GM21723 (cell line): ENCODE measurements around the gene ATP2B3.

Experiments used
- ATAC-seq: cut with Tn5 transposase; IDR thresholded peaks from one replicate; pipeline ENCODE4 v1.9.1; 2021; ENCODE audit warnings: mild to moderate bottlenecking, moderate library complexity; ENCODE audit not compliant: unreplicated experiment

Gene ATP2B3

DNA sequence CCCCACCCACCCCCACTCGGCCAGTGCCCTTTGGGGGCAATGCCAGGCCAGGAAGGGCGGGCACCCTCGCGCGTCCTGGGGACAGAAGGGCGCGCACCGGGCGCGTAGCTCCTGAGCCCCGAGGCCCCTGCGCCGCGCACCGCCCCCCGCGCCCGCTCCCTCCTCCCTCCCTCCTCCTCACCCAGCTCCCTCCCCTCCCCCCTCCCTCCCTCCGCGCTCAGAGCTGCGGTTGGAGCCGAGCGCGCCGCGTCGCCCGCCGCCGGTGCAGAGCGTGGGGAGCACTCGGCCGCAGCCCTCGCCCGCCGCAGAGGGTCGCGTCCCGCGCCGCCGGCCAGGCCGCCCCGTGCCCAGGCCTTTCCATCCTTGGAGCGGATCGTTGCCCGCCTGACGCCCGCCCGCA lies at the start of gene ATP2B3:
TSS of gene ATP2B3 (plus strand) at position 220 of the 400 bp plus-strand sequence. CDS start 18,606 bp downstream, outside the sequence.
- ATAC-seq: no peak

DNA sequence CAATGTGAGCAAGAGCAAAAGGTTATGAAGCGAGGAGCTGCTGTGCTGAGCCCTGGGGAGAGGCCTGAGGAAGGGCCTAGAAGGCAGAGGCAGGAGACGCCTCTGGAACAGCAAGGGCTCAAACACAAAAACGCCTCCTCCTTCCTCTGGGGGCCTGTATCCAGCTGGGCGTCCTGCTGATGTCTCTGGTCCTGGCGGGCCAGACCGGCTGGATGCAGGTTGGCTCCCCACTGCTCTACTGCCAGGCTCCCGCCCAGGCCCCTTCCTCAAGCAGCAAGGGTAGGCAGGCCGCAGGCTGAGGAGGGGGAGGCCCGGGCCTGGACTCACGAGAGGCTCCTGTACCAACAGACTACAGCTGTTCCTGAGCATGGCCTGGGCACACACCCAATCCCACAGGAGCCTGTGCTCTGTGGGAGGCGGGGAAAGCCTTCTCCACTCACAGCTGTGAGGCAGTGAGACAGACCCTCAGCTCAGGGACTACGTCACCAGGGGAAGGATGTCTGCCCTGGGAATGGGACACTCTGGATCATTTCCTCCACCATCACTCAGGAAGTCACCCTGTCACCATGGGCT lies 49.3 kb upstream of the ATP2B3 start:
- ATAC-seq: no peak

GRCh38 chrX:153469811-153470410 lies 47.5 kb upstream of the ATP2B3 start:
- ATAC-seq: peak; percentile 47

GRCh38 chrX:153470411-153471363 lies 46.8 kb upstream of the ATP2B3 start, which contains the start of gene HAUS7:
TSS of gene HAUS7 (minus strand) at chrX:153470576. CDS start at chrX:153470557, 19 bp downstream.
- ATAC-seq: peak; percentile 79

DNA sequence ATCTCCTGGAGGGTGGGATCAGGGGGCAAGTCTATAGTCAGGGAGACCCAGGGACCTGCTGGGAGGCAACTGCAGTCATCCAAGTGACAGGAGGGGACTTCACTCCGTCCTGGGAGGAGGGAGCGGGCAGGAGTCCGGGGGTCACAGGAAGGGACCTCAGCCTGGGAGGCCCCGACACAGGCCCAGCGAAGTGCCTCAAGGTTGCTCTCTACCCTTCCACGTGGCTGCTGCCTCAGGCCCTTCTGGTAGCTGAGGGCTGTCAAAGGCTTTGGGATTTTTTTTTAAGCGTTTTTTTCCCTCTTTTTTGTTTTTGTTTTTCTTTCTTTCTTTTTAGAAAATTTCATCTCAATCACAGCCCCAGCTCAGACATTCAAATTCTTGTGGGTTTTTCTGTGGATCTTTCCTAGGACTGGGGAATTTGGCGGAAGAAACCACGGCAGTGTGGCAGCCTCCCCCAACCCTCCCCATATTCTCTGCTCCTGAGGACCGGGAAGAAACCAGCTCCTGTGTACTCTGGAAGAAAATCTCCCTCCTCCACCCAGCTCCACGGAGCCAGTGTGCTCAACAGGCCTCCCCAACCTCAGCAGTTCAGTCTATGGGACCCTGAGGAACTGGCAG lies 45.7 kb upstream of the ATP2B3 start:
- no peak for ATAC-seq

DNA sequence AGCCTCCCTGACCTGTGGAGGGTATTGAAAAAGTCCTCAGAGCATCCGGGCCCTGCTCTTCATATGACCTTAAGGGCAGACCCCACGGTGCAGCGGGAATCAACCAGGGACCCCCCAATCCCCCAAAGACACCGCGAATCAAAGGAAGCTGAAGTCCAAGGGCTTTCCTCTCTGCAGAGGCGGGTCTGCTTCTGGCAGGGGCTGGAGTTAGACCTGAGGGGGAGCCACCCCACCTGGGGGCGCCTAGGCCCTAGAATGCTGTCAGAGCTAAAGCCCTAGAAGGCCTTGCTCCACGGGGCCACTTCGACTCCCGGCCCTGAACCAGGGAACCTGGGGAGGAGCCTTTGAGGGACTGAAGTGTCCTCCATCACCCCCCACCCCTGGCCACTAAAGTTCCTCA lies 44.3 kb upstream of the ATP2B3 start:
- ATAC-seq: no peak

GRCh38 chrX:153474266-153474665 lies 43.2 kb upstream of the ATP2B3 start:
- ATAC-seq: no peak

- ATAC-seq: no peak
These were observed 42.7 kb upstream of the ATP2B3 start for GRCh38 chrX:153474718-153475117.

DNA sequence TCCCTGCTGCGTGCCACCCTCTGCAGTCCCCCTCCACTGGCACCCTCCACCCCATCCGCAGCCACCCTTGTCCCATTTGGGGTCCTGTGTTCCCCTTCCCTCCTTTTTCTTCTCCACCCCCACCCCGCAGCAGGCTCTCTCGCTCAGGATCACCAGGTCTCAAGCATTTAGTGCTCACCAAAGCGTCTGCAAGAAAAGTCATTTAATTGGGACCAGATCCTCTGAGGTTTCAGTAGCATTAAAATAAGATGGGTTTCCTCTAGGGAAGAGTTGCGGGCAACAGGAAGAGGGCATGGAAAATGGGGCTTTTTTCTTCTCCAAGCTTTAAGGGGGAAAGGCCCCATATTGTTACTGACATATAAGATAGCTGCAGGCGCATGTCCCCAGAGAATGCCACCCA lies 42.2 kb upstream of the ATP2B3 start:
- no peak for ATAC-seq

DNA sequence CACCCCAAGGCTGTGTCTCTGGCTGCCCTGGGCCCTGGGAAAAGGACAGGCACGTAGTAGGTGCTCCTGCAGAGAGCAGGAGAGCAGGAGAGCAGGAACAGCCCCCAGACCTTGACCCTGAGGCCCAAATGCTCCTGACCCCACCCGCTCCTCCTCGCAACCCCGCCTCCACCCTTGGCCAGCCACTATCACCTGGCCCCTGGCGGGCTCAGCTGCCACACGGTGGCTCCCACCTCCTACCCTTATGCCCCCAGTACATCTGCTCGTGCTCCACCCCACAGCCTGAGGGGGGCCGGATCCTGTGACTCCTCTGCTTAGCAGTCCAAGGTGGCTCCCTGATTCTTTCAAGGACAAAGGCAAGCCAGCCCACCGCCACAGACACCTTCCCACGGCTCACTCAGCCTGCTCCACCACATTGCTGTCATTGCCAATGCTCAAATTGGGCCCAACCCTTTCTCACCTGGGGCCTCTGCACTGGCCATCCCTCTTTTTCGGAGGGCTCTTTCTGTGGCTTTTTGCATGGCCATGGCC lies 41.6 kb upstream of the ATP2B3 start:
- no peak for ATAC-seq

- no peak for ATAC-seq
These were observed 40.6 kb upstream of the ATP2B3 start for GRCh38 chrX:153476666-153477363.

DNA sequence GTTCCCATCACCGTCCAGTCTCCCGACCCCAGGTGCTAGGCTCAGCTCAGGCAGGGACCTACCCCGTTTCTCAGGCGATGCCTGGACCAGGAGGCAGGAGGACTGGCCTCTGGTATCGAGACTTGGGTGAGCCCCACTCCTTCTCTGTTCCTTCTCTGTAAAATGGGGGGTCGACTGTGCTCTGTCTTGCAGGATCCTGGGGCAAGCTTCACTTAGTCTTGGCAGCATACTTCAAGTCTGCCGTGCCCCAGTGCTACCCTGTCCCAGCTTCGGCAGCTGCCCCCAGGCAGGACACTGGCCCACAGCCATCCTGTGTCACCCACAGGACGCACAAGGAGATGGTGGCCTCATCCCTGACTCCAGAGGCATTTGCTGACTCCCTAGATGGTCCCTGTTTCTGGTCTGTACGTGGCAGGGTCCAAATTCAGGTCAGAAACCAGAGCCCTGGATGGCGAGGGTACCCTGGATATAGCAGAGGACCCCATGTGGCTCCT lies 40.0 kb upstream of the ATP2B3 start:
- no peak for ATAC-seq

- no peak for ATAC-seq
These were observed 39.5 kb upstream of the ATP2B3 start for GRCh38 chrX:153477901-153478300.

GRCh38 chrX:153478746-153479145 lies 38.7 kb upstream of the ATP2B3 start:
- no peak for ATAC-seq

GRCh38 chrX:153481043-153481442 lies 36.4 kb upstream of the ATP2B3 start:
- no peak for ATAC-seq

DNA sequence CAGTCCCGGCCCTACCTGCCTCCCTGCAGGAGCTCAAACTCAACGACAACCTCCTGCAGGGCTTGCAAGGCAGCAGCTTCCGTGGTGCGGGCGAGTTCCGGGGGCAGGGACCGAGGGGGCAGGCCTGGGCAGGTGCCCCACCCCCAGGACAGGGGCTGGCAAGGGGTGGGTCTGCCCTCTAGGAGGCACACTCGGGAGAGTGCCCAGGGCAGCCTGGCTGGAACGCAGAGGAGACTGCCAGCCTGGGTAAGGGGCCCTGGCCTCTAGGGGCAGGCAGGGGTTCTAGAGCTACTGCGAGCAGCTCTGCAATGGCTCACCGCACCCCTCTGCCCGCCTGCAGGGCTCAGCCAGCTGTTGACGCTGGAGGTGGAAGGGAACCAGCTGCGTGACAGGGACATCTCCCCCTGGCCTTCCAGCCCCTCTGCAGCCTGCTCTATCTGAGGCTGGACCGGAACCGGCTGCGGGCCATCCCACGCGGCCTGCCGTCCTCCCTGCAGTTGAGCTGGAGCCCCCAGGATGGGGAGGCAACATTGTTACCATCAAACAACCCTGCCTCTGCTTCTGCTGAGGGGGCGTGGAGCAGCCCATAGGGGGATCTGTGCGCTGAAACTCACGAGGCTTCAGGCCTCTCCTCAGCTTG lies 34.9 kb upstream of the ATP2B3 start:
- ATAC-seq: no peak

DNA sequence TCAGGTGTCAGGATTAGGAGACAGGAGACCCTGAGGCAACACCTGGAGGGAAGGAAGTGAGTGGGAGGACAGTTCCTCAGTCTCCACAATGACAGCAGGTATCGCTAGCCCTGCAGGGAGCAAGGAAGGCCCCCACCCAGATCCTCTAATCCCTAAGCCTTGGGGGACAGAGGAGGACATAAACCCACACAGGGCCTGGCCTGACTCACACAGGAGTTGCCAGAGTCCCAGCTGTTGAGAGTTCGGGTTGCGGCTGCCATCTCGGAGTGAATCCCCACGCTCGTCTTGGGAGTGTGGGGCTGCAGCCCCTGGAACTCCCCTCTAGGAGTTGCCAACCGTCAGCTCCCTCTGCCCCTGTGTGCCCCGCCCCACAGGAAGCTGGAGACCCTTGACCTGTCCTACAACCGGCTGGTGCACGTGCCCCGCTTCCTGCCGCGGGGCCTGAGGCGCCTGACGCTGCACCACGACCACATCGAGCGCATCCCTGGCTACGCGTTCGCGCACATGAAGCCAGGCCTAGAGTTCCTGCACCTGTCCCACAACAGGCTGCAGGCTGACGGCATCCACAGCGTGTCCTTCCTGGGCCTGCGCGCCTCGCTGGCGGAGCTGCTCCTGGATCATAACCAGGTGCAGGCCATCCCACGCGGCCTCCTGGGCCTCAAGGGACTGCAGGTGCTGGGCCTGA lies 31.9 kb upstream of the ATP2B3 start:
- ATAC-seq: no peak

DNA sequence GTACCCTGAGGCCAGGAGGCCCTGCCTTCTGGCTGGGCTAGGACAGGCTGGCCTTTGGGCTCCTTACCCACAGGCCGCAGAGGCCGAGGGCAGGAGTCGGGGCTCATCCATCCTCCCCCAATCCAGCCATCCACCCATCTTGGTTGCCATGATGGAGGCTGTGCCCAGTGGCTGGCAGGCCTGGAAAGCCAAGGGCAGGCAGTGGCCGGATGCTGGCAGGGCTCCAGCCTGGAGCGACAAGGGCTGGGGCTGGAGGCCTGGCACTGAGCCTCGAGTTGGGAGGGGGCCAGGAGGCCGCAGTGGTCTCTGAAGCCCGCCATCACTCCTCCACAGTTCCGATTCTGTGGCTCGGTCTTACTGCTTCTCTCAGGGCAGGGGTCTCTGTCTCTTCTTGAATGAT lies 31.3 kb upstream of the ATP2B3 start:
- ATAC-seq: no peak

GRCh38 chrX:153487590-153488071 lies 29.8 kb upstream of the ATP2B3 start:
- ATAC-seq: no peak
